Measurements from ENCODE around the gene DUSP3.
"Not testable (repeated sequence)": the region's sequence is repeated elsewhere in the genome, so short reads cannot be mapped to it uniquely, and the experiment has no call there.

Gene DUSP3

GRCh38 chr17:43808076-43808475, 29.3 kb upstream of the DUSP3 start:
- DNase-seq = peak in 1 of 42 donors; percentile 30
- intact Hi-C loops (cut with DNase I) = no loop called here

- no peak for DNase-seq
- intact Hi-C loops (cut with DNase I) = no loop called here
These were observed 26.3 kb upstream of the DUSP3 start for GRCh38 chr17:43805117-43805516.

DNA sequence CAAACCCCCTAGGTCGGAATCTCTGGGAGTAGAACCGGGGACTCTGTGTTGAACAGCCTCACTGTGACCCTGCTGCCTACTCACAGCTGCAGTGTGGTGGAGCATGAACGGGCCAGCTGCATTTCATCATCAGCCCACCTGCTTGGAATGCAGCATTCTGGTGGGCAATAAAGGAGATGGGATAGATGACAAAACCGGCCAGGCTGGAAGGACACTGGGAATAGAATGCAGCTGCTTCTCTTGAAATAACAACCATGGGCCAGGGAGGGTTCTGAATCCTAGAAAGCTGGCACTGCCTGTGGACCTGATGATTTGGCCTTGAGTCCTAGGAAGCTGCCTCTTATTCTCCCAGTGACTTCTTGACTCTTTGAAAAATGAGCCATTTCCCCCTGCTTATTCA, 25.0 kb upstream of the DUSP3 start:
- intact Hi-C loops (cut with DNase I) = no loop called here
- DNase-seq = peak in 1 of 42 donors; percentile 28

DNA sequence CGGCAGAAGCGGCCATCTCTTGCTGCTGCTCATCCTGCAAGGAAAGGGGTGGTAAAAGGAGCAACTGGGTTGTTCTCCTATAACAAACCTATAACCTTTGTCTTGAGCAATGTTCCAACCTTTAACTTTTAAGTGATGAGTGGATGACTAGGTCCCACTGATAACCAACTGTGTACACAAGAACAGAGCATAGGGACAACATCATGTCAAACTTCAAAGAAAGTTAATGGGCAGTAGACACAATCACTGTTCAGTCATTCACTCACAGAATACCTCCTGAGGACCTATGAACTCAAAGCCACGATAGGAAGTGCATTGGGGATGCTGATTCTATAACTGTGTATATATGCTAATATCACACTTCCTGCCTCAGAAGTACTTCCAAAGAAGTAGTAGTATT, 23.1 kb upstream of the DUSP3 start:
- intact Hi-C loops (cut with DNase I) = no loop called here

DNA sequence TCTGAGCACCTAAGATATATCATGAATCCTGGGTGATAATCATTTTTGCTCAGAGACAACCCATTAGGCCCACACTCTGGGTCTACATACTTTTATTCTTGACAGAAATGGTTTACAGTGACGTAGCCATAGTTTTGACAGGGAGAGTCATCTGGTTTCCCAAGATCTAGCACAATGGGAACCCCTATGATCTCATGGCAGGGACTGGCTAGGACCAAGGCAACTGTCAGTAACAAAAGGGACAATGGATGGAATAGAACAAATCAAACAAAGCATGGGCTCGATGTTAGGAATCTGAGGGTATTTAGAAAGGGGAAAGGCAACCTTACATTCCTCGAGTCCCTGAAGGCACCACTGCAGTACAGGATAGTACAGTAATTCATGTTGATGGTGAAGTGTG, 22.0 kb upstream of the DUSP3 start:
- intact Hi-C loops (cut with DNase I) = no loop called here
- peak in 7 of 42 donors; percentile 28 to 68 (median 36) for DNase-seq

More for the DNA sequence above, 23.1 kb upstream of the DUSP3 start:
- DNase-seq = no peak

DNA sequence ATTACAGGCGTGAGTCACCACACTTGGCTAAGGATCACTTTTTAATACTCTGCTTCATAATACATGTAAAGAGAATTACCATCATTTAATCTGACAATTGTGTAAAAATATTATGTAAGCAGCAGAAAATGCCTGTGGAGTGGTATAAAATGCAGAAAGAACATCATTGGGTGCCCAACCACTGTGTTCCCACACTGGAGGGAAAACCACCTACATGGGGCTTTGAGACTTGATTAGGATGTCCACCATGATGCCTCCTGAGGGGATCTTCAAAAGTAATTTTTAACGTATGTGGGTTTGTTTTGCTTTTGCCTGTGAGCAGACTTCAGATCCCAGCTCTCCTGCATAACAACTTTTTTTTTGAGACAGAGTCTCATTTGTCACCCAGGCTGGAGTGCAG, 20.3 kb upstream of the DUSP3 start:
- DNase-seq = peak in 1 of 42 donors; percentile 10
- intact Hi-C loops (cut with DNase I) = no loop called here

DNA sequence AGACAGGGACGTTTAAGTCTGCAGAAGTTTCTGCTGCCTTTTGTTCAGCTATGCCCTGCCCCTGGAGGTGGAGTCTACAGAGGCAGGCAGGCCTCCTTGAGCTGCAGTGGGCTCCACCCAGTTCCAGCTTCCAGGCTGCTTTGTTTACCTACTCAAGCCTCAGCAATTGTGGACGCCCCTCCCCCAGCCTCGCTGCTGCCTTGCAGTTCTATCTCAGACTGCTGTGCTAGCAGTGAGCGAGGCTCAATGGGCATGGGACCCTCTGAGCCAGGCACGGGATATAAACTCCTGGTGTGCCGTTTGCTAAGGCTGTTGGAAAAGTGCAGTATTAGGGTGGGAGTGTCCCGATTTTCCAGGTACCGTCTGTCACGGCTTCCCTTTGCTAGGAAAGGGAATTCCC, 19.2 kb upstream of the DUSP3 start:
- DNase-seq; intact Hi-C loops (cut with DNase I): not testable (repeated sequence)

- intact Hi-C loops (cut with DNase I); DNase-seq: not testable (repeated sequence)
These were observed 13.9 kb upstream of the DUSP3 start for GRCh38 chr17:43792668-43793067.

DNA sequence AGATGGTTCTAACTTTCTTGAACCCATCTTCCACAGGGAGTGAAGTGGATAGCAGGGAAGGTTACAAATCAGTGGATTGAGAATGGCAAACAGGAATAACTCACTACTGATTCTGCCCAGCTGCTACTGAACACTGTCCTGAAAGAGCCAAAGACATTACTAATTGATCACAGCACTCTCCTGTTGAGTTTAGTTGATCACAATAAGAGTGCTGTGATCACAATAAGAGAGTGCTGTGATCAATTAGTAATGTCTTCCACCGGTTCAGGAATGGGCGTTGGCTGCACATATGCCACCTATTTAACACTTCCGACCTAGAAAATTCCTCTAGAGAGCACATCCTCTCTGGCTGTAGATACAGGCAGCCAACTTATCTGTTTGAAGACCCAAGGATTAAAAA, 12.8 kb upstream of the DUSP3 start:
- DNase-seq = peak in 1 of 42 donors; percentile 43
- intact Hi-C loops (cut with DNase I) = no loop called here

GRCh38 chr17:43790311-43790940, 11.6 kb upstream of the DUSP3 start:
- DNase-seq = peak in 3 of 42 donors; percentile 26 to 40 (median 39)
- intact Hi-C loops (cut with DNase I) = no loop called here

DNA sequence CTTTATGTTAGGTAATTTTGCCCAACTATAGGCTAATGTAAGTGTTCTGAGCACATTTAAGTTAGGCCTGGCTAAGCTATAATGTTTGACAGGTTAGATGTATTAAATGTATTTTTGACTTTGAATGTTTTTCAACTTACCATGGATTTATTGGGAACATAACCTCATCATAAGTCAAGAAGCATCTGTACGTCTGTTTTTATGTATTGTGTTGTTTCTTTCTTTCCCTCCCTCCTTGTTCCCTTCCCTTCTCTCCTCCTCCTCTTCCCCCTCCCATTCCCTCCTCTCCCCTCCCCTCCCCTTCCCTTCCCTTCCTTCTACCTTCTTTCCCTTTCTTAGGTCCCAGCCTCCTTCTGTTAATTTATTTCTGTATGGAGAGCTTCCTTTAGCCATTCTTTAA, 10.7 kb upstream of the DUSP3 start:
- no peak for DNase-seq
- intact Hi-C loops (cut with DNase I) = no loop called here

DNA sequence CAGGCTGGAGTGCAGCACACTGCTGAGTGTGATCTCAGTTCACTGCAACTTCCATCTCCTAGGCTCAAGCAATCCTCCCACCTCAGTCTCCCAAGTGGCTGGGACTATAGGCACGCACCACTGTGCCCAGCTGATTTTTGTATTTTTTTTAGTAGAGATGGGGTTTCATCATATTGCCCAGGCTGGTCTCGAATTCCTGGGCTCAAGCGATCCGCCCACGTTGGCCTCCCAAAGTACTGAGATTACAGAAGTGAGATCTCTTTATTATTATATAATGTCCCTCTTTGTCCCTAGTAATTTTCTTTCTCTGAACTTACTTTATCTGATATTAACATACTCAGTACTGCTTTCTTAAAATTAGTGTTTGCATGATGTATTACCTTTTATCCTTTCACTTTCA, 9.8 kb upstream of the DUSP3 start:
- intact Hi-C loops (cut with DNase I) = no loop called here
- DNase-seq = no peak

DNA sequence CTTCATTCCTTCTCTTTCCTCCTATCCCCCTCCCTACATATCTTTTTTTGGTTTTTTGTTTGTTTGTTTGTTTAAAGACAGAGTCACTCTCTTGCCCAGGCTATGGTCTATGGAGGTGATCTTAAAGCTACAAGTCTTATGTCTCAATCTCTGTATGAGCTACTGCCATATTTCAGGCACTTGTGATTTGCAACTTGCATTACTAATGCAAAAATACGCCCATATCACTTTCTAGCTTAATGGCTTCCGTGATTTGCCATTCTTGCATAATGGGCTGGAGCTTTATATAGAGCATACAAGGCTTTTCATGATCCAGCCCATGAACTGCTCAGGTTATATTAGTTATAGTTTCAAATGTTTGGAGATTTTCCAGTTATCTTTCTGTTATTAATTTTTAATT, 9.0 kb upstream of the DUSP3 start:
- DNase-seq = no peak
- intact Hi-C loops (cut with DNase I) = no loop called here

DNA sequence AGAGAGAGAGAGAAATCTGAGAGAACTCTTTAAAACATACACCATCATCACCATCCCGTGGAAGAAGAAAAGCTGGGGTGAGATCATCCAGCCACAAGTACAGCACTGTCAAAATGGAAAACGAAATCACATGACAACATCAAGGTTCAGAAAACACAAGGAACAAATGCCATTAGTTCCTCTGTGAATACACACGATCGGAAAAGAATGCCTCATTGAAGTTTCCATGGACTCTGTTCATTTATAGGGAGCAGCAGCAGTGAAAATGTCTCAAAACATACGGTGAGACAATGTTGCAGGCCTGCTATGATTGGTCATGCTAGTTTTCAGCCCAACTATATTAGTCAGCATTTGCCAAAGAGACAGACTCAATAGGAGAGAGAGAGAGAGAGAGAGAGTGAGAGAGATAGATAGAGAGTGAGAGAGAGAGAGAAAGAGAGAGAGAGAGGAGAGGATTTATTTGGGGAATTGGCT, 5.9 kb upstream of the DUSP3 start:
- intact Hi-C loops (cut with DNase I) = no loop called here
- DNase-seq = peak in 2 of 42 donors; percentile 63 to 66

- DNase-seq = no peak
- intact Hi-C loops (cut with DNase I) = no loop called here
These were observed 5.3 kb upstream of the DUSP3 start for GRCh38 chr17:43784068-43784467.

GRCh38 chr17:43782913-43783680, 4.3 kb upstream of the DUSP3 start:
- intact Hi-C loops (cut with DNase I) = no loop called here
- DNase-seq = peak in 1 of 42 donors; percentile 36

DNA sequence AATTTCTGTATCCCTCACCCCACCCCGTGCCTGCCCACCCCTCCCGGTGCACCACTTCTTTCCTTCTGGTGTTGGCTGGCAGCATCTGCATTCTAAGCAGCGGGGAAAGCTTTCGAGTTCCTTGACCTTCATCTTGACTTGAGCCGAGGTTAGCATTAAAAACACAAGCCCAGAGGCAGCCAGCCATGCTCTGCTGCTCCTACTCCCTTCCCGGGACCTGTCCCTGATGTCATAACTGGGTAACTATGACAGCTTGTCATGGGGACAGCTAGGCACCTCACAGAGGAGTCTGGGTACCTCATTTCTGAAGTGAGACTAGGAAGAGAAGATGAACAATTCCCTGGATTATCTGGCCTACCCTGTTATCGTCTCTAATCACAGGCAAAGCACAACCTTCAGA, 1.4 kb upstream of the DUSP3 start, which contains the start of gene CFAP97D1:
CFAP97D1 (plus strand) TSS at position 301 of the 400 bp plus-strand sequence; CDS start at position 329, 28 bp downstream.
- intact Hi-C loops (cut with DNase I) = no loop called here
- DNase-seq = peak in 2 of 42 donors; percentile 28 to 41

GRCh38 chr17:43779145-43780125, 658 bp upstream of the DUSP3 start:
- intact Hi-C loops (cut with DNase I) = no loop called here
- peak in 9 of 42 donors; percentile 22 to 56 (median 41) for DNase-seq
